Fibroblast of pulmonary artery (primary cell): ENCODE results near the gene F8A3.

Experiments used
- DNase-seq: peaks from one replicate; pipeline ENCODE4 v3.0.0-alpha.2; 2010; ENCODE audit warnings: low read depth
- H3K4me3 ChIP-seq: replicated peaks from 2 replicates; pipeline ENCODE4 v1.5.1; 2011; ENCODE audit warnings: low read depth, mild to moderate bottlenecking, control low read depth, low read length, moderate library complexity
- TF ChIP-seq, protein P1 (sequence below): IDR thresholded peaks from 2 replicates; pipeline ENCODE4 v1.5.1; 2011; ENCODE audit warnings: mild to moderate bottlenecking, control low read depth, low read length, inconsistent platforms; ENCODE audit errors: missing control alignments

The F8A3 gene

DNA sequence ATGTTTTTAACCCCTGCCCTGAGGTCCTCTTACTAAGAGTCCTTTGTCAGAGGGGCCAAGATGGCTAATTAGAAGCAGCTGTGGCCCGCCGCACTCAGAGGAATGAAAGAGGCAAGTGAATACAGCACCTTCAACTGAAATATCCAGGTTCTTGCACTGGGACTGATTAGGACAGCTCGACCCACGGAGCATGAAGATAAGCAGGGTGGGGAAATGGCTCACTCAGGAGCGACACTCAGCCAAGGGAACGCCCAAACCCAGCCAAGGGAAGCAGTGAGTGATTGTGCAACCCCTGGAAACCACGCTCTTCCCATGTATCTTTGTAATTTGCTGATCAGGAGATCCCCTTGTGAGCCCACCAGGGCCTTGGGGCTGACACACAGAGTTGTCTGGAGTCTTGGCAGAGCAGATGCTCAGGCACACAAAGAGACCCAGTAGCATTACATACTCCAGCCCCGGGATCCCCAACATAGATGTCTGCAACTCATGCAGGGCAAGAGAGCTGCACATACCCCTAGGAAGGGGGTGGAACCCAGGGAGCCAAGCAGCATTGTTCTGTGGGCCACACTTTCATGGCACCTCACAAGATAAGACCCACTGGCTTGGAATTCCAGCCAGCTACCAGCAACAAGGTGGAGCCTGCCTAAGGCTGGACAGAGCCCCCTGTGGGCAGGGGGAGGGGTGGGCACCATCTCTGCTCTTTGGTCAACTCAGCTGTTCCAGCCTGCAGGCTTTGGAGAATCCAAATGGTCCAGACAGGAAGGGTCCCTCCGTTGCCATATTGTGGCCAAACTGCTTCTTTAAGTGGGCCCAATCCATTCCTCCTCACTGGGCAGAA, 23.3 kb downstream of the F8A3 start:
- no peak for DNase-seq
- no peak overlapping the region for H3K4me3 ChIP-seq
- TF ChIP-seq, protein P1, sequence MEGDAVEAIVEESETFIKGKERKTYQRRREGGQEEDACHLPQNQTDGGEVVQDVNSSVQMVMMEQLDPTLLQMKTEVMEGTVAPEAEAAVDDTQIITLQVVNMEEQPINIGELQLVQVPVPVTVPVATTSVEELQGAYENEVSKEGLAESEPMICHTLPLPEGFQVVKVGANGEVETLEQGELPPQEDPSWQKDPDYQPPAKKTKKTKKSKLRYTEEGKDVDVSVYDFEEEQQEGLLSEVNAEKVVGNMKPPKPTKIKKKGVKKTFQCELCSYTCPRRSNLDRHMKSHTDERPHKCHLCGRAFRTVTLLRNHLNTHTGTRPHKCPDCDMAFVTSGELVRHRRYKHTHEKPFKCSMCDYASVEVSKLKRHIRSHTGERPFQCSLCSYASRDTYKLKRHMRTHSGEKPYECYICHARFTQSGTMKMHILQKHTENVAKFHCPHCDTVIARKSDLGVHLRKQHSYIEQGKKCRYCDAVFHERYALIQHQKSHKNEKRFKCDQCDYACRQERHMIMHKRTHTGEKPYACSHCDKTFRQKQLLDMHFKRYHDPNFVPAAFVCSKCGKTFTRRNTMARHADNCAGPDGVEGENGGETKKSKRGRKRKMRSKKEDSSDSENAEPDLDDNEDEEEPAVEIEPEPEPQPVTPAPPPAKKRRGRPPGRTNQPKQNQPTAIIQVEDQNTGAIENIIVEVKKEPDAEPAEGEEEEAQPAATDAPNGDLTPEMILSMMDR, result no peak

DNA sequence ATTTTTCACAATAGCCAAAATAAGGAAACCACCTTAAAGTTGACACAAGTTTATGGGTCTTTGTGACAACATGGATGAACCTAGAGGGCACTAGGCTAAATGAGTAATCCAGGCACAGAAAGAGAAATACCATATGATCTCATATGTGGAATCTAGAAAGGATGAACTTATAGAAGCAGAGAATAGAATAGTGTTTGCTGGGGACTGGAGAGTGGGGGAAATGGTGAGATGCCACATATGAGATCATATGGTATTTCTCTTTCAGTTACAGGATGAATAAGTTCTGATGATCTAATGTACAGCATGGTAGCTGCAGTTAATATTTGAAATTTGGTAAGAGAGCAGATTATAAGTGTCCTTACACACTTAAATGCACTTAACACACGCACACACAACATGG, 40.7 kb downstream of the F8A3 start:
- DNase-seq, result no peak
- TF ChIP-seq, protein P1, result no peak

More for the DNA sequence above, 40.7 kb downstream of the F8A3 start:
- H3K4me3 ChIP-seq, result no peak overlapping the region
